GOT3 (cell line): ENCODE data around the gene DYTN.

ENCODE experiments used
- DNase-seq: peaks from one replicate; lab custom pipeline; 2025; ENCODE audit warnings: mixed read lengths; lab: John Stamatoyannopoulos, UW

DYTN gene

GRCh38 chr2:206614811-206615210 is 103.4 kb downstream of the DYTN start:
- DNase-seq, result no peak

GRCh38 chr2:206611736-206612135 is 106.5 kb downstream of the DYTN start:
- DNase-seq, result no peak

GRCh38 chr2:206611191-206611590 is 107.0 kb downstream of the DYTN start:
- no peak for DNase-seq

GRCh38 chr2:206610451-206610850 is 107.7 kb downstream of the DYTN start:
- DNase-seq, result no peak

GRCh38 chr2:206603243-206603642 is 115.0 kb downstream of the DYTN start:
- no peak for DNase-seq
